ENCODE results near the gene TTYH3. TPM values are rescaled to one million over a fixed set of nuclear protein-coding genes. Genes with fewer than 3 reads are reported as not detected.

Gene TTYH3
- total RNA-seq, 4 donors from 2014 or later, result 7.2 to 43.2 (median 15.7) TPM

DNA sequence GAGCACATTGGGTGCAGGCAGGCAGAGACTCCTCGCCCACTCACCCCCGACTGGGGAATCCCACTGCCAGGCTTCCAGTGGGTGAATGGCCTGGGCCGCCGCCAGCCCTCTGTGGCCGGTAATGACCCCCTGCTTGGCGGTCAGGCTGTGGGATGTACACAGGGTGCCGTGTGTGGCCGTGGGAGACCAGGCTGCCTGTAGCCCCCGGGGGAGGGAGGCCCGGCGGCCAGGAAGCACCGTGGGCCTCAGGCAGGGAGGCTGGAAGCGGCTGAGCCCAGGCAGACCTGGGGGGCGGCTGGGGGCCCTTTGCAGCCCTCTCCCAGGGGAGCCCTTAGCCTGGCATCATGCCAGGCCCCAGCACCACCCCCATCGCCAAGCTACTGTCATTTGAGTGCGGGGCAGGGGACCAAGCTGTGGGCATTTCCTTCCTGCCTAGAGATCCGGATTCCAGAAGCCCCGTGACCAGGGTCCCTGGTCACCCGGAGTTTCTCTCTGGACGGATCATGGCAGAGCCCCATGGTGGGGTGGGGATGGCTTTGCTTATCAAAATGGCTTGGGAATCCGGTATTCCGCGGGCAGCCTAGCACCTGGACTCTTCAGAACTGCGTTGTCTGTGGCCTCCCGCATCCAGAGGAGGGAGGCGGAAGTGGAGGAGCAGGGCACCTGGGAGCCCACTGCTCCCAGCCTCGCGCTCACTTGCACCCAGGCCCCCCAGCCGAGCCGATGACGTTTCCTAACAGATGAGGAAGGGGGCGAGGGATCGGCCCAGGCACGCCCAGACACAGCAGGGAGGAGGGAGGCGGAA lies 1.1 kb downstream of the TTYH3 start:
- TF ChIP-seq, protein P1, sequence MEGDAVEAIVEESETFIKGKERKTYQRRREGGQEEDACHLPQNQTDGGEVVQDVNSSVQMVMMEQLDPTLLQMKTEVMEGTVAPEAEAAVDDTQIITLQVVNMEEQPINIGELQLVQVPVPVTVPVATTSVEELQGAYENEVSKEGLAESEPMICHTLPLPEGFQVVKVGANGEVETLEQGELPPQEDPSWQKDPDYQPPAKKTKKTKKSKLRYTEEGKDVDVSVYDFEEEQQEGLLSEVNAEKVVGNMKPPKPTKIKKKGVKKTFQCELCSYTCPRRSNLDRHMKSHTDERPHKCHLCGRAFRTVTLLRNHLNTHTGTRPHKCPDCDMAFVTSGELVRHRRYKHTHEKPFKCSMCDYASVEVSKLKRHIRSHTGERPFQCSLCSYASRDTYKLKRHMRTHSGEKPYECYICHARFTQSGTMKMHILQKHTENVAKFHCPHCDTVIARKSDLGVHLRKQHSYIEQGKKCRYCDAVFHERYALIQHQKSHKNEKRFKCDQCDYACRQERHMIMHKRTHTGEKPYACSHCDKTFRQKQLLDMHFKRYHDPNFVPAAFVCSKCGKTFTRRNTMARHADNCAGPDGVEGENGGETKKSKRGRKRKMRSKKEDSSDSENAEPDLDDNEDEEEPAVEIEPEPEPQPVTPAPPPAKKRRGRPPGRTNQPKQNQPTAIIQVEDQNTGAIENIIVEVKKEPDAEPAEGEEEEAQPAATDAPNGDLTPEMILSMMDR (IDR thresholded peaks at IDR 0.05), result no peak
- peak in 1 of 2 donors; percentile 6 for TF ChIP-seq POLR2A (IDR thresholded peaks at IDR 0.05)
- peak in 1 of 2 donors; percentile 44 for TF ChIP-seq EP300 (IDR thresholded peaks at IDR 0.05)
- Histone ChIP-seq H3K4me1 (peaks cover 0 to 78% (median 44%) of the 10 kb centered on the region in 4 donors), H3K36me3 (no peaks in the 10 kb centered on the region), H3K27me3 (no peaks in the 10 kb centered on the region), H3K27ac (peak overlapping the region; percentile 51 to 89 (median 87)), H3K4me3 (peak overlapping the region; percentile 52 to 87 (median 78)), H3K9me3 (no peaks in the 10 kb centered on the region)
- peak; percentile 37 to 43 for DNase-seq (ENCODE audit: low spot score in 2 of 2)
- 3 to 10% methylated on average over 16 to 20 of the region's 35 CpGs for WGBS, 2 donors

DNA sequence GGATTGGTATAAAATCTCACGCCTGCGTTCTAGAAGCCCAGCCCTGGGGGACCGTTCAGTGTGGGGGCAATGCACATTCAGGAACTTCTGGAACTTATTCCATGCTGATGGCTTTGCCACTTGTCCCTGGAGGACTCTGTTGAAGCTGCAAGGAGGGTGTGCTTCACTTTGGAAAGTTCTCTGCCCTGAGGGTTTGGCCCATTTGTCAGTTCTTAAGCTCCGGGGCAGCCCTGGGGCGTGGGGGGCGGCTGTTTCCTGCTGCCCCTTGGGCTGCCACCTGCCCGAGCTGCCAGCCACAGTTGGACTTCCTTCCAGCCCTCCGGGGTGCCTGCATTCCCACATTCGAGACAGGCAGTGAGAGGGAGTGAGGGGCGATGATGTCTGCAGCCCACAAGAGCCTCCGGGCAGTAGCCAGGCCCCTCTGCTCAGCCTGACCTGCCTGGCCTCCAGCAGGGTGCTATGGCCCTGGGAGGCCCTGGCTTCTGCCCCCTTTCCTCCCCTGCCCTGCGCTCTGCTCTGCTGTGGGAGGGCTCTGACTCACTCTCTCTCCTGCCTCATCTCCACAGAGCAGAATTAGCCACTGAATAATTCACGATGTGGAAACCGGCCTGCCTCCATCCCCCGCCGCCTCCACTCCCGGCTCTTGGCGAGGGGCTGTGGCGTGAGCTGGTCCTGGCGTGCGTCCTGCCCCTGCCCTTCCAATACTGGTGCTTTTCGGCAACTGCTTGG lies 1.9 kb downstream of the TTYH3 start:
- Histone ChIP-seq H3K27me3 (no peaks in the 10 kb centered on the region), H3K27ac (peak overlapping the region; percentile 51 to 89 (median 87)), H3K4me1 (peaks cover 0 to 81% (median 51%) of the 10 kb centered on the region in 4 donors), H3K36me3 (no peaks in the 10 kb centered on the region), H3K4me3 (peak overlapping the region; percentile 52 to 87 (median 78)), H3K9me3 (no peaks in the 10 kb centered on the region)
- WGBS, 2 donors, result 14 to 16% methylated on average over 17 to 21 of the region's 22 CpGs
- DNase-seq (ENCODE audit: low spot score in 2 of 2), result no peak
- TF ChIP-seq POLR2A (IDR thresholded peaks at IDR 0.05) (peak in 1 of 2 donors; percentile 21), EP300 (IDR thresholded peaks at IDR 0.05) (no peak)
- TF ChIP-seq, protein P1 (IDR thresholded peaks at IDR 0.05), result no peak

GRCh38 chr7:2634267-2635145 lies 2.7 kb downstream of the TTYH3 start:
- TF ChIP-seq, protein P1 (IDR thresholded peaks at IDR 0.05), result no peak
- TF ChIP-seq EP300 (IDR thresholded peaks at IDR 0.05) (no peak), POLR2A (IDR thresholded peaks at IDR 0.05) (no peak)
- H3K27ac ChIP-seq, result peak overlapping the region in 3 of 4 donors; percentile 87 to 89 (median 87)
- H3K4me3 ChIP-seq, result peak overlapping the region in 3 of 4 donors; percentile 71 to 87 (median 84)
- no peaks in the 10 kb centered on the region for H3K36me3 ChIP-seq
- H3K9me3 ChIP-seq, result no peaks in the 10 kb centered on the region
- WGBS, 2 donors, result 62 to 75% methylated on average over 15 to 17 of the region's 22 CpGs
- H3K27me3 ChIP-seq, result no peaks in the 10 kb centered on the region
- H3K4me1 ChIP-seq, result peaks cover 0 to 89% (median 55%) of the 10 kb centered on the region in 4 donors
- DNase-seq (ENCODE audit: low spot score in 2 of 2), result no peak

GRCh38 chr7:2635148-2635668 lies 3.4 kb downstream of the TTYH3 start:
- Histone ChIP-seq H3K4me1 (peaks cover 0 to 94% (median 55%) of the 10 kb centered on the region in 4 donors), H3K27ac (peak overlapping the region in 1 of 4 donors; percentile 89), H3K27me3 (no peaks in the 10 kb centered on the region), H3K4me3 (no peak overlapping the region), H3K36me3 (no peaks in the 10 kb centered on the region), H3K9me3 (no peaks in the 10 kb centered on the region)
- 85 to 90% methylated on average over 6 to 13 of the region's 15 CpGs for WGBS, 2 donors
- DNase-seq (ENCODE audit: low spot score in 2 of 2), result no peak
- TF ChIP-seq POLR2A (IDR thresholded peaks at IDR 0.05) (no peak), EP300 (IDR thresholded peaks at IDR 0.05) (no peak)
- TF ChIP-seq, protein P1 (IDR thresholded peaks at IDR 0.05), result no peak
